Mucosa of descending colon (tissue), 3 donors: ENCODE results near the gene IGF2BP2. TPM values are rescaled to one million over a fixed set of nuclear protein-coding genes. Genes with fewer than 3 reads are reported as not detected.

Source experiments
- ATAC-seq: fragments of 200-7000 bp; cut with Tn5 transposase; one replicate; pipeline ENCODE4 v1.9.1; 2020; ENCODE audit warnings: mild to moderate bottlenecking, moderate library complexity
- DNase-seq, 3 donors: peaks; one replicate each; pipeline ENCODE4 v3.0.0-alpha.2; 2020
- H3K36me3 ChIP-seq: fragments of 200-600 bp; one replicate; pipeline ENCODE4 v1.8.0; 2021; ENCODE audit warnings: low read depth, mild to moderate bottlenecking
- H3K4me1 ChIP-seq: fragments of 200-600 bp; one replicate; pipeline ENCODE4 v1.8.0; 2021; ENCODE audit warnings: low read depth, mild to moderate bottlenecking
- H3K4me3 ChIP-seq: fragments of 200-600 bp; one replicate; pipeline ENCODE4 v1.8.0; 2021; ENCODE audit warnings: mild to moderate bottlenecking
- H3K9me3 ChIP-seq: fragments of 200-600 bp; one replicate; pipeline ENCODE4 v1.8.0; 2021; ENCODE audit warnings: mild to moderate bottlenecking
- intact Hi-C, 2 donors: fragments of 100-400 bp; cut with DNase I in 1 of 2; cut with micrococcal nuclease in 1 of 2; formaldehyde crosslinking; loops; one replicate each; pipeline versions ENCODE4 v1.11.0 to v1.11.1; 2022; cut with DNase I, micrococcal nuclease
- total RNA-seq, 3 donors: library from RNA; stranded (reverse); fragmentation: NEBNext Ultra II Directional in 2 of 3; extraction: Animal tissue kit (Norgen Biotek cat#: 25700) in 2 of 3; gene quantifications; one replicate each; pipeline versions ENCODE4 v1.2.1 to v1.2.4, GENCODE V29; 2021 to 2023
- TF ChIP-seq, protein P1 (sequence below): fragments of 200-600 bp; IDR thresholded peaks from one replicate; pipeline ENCODE4 v1.8.0; 2022; ENCODE audit warnings: antibody characterized with exemption, mild to moderate bottlenecking
- donor health status: DM: no; HTN: no; CAD: no; lungs with moderate emphysema.
- donor health status: DM: no; HTN: no; CAD: no.
- donor health status: DM: no; HTN: yes; CAD: no.

Gene IGF2BP2
- total RNA-seq, 3 donors from 2014 or later: 26.7 to 67.4 (median 42.1) TPM

- no peak overlapping the region for H3K4me3 ChIP-seq
- peaks cover 40% of the 10 kb centered on the region for H3K4me1 ChIP-seq
- ATAC-seq: no peak
- H3K9me3 ChIP-seq: no peaks in the 10 kb centered on the region
- intact Hi-C loops: no loop called here
- no peak for DNase-seq
- TF ChIP-seq, protein P1, sequence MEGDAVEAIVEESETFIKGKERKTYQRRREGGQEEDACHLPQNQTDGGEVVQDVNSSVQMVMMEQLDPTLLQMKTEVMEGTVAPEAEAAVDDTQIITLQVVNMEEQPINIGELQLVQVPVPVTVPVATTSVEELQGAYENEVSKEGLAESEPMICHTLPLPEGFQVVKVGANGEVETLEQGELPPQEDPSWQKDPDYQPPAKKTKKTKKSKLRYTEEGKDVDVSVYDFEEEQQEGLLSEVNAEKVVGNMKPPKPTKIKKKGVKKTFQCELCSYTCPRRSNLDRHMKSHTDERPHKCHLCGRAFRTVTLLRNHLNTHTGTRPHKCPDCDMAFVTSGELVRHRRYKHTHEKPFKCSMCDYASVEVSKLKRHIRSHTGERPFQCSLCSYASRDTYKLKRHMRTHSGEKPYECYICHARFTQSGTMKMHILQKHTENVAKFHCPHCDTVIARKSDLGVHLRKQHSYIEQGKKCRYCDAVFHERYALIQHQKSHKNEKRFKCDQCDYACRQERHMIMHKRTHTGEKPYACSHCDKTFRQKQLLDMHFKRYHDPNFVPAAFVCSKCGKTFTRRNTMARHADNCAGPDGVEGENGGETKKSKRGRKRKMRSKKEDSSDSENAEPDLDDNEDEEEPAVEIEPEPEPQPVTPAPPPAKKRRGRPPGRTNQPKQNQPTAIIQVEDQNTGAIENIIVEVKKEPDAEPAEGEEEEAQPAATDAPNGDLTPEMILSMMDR: no peak
- H3K36me3 ChIP-seq: no peaks in the 10 kb centered on the region
Measured at GRCh38 chr3:185760088-185760487, 64.8 kb downstream of the IGF2BP2 start.

DNA sequence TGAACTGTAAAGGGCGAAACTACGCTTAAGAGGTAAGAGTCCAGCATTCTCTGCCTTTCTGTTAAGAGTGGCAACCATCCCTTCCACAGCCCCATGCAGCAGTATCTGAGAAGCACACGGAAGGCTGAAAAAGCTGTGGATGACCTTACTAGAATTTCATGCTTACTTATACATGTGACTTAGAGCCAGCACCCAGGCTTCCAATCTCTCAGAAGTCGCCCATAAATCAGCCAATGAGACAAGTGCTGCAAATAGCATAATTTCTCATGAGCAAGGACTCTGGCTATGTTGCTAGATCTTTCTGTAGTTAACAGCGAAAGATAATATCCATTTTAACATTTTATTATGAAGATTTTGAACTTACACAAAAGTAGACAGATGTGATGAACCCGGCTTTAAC lies 65.3 kb downstream of the IGF2BP2 start:
- peaks cover 35% of the 10 kb centered on the region for H3K4me1 ChIP-seq
- DNase-seq (no peak), ATAC-seq (peak; percentile 4)
- intact Hi-C loops: no loop called here
- TF ChIP-seq, protein P1: no peak
- H3K36me3 ChIP-seq: no peaks in the 10 kb centered on the region
- H3K4me3 ChIP-seq: no peak overlapping the region
- H3K9me3 ChIP-seq: peaks cover 2% of the 10 kb centered on the region

DNA sequence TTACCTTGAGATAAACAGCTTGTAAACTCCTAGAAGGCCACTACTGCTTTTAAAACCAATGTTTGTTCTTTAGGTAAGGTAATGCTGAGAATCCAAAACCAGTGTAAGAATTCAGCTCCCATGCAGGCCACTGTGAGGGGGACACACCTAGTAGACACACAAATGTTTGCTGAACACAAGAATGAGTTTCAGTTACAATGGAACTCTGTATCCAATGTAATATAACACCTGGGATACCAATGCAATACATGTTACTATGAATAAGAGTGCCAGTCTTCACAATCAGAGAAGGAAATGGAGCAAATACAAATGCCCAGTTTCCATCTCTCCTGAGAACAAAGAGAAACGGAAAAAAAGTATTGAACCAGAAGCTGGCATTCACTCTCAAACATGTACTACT lies 65.9 kb downstream of the IGF2BP2 start:
- no peak for DNase-seq

GRCh38 chr3:185757176-185757575 lies 67.7 kb downstream of the IGF2BP2 start:
- ATAC-seq (no peak), DNase-seq (no peak)
- Histone ChIP-seq H3K36me3 (no peaks in the 10 kb centered on the region), H3K4me3 (no peak overlapping the region), H3K4me1 (peaks cover 29% of the 10 kb centered on the region), H3K9me3 (peaks cover 2% of the 10 kb centered on the region)
- TF ChIP-seq, protein P1: no peak
- intact Hi-C loops: no loop called here

More for the DNA sequence above, 65.9 kb downstream of the IGF2BP2 start:
- Histone ChIP-seq H3K9me3 (peaks cover 2% of the 10 kb centered on the region), H3K4me3 (no peak overlapping the region), H3K4me1 (peaks cover 29% of the 10 kb centered on the region), H3K36me3 (no peaks in the 10 kb centered on the region)
- peak; percentile 92 for ATAC-seq
- intact Hi-C loops: no loop called here
- TF ChIP-seq, protein P1: no peak

DNA sequence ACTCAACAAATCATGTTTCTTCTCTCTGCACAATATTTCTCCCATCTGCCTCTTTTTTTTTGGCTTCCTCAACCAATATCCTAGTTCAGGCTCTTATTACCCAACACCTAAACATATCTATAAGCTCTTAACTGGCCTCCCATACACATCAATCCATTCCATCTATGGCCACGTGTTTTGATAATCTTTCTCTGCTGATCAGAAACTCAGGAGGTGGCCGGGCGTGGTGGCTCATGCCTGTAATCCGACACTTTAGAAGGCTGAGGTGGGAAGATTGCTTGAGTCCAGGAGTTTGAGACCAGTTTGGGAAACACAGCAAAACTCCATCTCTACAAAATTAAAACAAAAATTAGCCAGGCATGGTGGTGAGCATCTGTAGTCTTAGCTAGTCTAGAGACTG lies 68.4 kb downstream of the IGF2BP2 start:
- TF ChIP-seq, protein P1: no peak
- intact Hi-C loops: no loop called here
- Histone ChIP-seq H3K9me3 (peaks cover 2% of the 10 kb centered on the region), H3K36me3 (no peaks in the 10 kb centered on the region), H3K4me1 (peaks cover 29% of the 10 kb centered on the region), H3K4me3 (no peak overlapping the region)
- DNase-seq (no peak), ATAC-seq (no peak)

DNA sequence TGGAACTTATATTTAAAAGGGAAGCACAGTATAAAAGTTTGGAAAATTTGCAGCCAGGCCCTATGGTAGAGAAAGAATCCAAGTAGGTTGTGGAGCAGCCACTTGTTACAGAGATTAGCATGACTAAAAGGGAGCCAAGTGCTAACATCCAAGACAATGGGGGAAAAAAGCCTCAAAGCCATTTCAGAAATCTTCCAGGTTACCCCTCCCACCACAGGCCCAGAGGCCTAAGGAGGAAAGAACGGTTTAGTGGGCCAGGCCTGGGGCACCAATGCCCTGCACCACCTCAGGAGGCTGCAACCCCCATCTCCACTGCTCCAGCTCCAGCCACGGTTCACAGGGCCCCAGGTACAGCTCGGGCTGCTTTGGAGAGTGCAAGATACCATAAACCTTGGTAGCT lies 69.9 kb downstream of the IGF2BP2 start:
- ATAC-seq (no peak), DNase-seq (no peak)
- intact Hi-C loops: no loop called here
- Histone ChIP-seq H3K9me3 (peaks cover 2% of the 10 kb centered on the region), H3K36me3 (no peaks in the 10 kb centered on the region), H3K4me3 (no peak overlapping the region), H3K4me1 (peaks cover 24% of the 10 kb centered on the region)
- TF ChIP-seq, protein P1: no peak
